Smooth muscle cell (in vitro differentiated cells): Measurements from ENCODE around the gene ATG5. TPM values are rescaled to one million over a fixed set of nuclear protein-coding genes. Genes with fewer than 3 reads are reported as not detected.

Experiments
- DNase-seq: peaks from one replicate; lab custom pipeline; 2025; ENCODE audit not compliant: unreplicated experiment; lab: John Stamatoyannopoulos, UW
- H2AFZ ChIP-seq: fragments of 200-600 bp; sonication (generic); 2 replicates; pipeline ENCODE4 v1.6.0; 2016; ENCODE audit warnings: antibody characterized with exemption, low read depth, mild to moderate bottlenecking
- H3F3A ChIP-seq: fragments of 200-600 bp; sonication (generic); 2 replicates; pipeline ENCODE4 v1.6.0; 2017; ENCODE audit warnings: antibody characterized with exemption, low read depth
- H3K27ac ChIP-seq: fragments of 200-600 bp; sonication (generic); 2 replicates; pipeline ENCODE4 v1.5.1; 2016; ENCODE audit warnings: low read depth, mild to moderate bottlenecking
- H3K27me3 ChIP-seq: fragments of 200-600 bp; sonication (generic); 2 replicates; pipeline ENCODE4 v1.6.1; 2016; ENCODE audit warnings: low read depth, mild to moderate bottlenecking
- H3K36me3 ChIP-seq: fragments of 200-600 bp; sonication (generic); 2 replicates; pipeline ENCODE4 v1.5.1; 2016; ENCODE audit warnings: low read depth
- H3K4me1 ChIP-seq: fragments of 200-600 bp; sonication (generic); 2 replicates; pipeline ENCODE4 v1.5.1; 2016; ENCODE audit warnings: low read depth
- H3K4me2 ChIP-seq: fragments of 200-600 bp; sonication (generic); 2 replicates; pipeline ENCODE4 v1.6.0; 2016; ENCODE audit warnings: mild to moderate bottlenecking
- H3K4me3 ChIP-seq: fragments of 200-600 bp; sonication (generic); 2 replicates; pipeline ENCODE4 v1.5.1; 2016; ENCODE audit warnings: mild to moderate bottlenecking
- H3K79me2 ChIP-seq: fragments of 200-600 bp; sonication (generic); 2 replicates; pipeline ENCODE4 v1.6.0; 2016; ENCODE audit warnings: low read depth, mild to moderate bottlenecking
- H3K9ac ChIP-seq: fragments of 200-600 bp; sonication (generic); 2 replicates; pipeline ENCODE4 v1.6.0; 2016; ENCODE audit warnings: low read depth
- H3K9me3 ChIP-seq: fragments of 200-600 bp; sonication (generic); replicated peaks from 2 replicates; pipeline ENCODE4 v1.5.1; 2016; ENCODE audit warnings: low read depth
- H4K20me1 ChIP-seq: fragments of 200-600 bp; sonication (generic); 2 replicates; pipeline ENCODE4 v1.6.0; 2016; ENCODE audit warnings: low read depth
- CTCF ChIP-seq: fragments of 200-600 bp; sonication (generic); IDR thresholded peaks from 2 replicates; pipeline ENCODE4 v1.5.1; 2017; ENCODE audit warnings: borderline replicate concordance, mild to moderate bottlenecking, antibody characterized with exemption; ENCODE audit not compliant: insufficient read depth, poor library complexity, severe bottlenecking
- WGBS: methylation state at CpG from one replicate; pipeline ENCODE4 v1.1.7; 2016; ENCODE audit warnings: low lambda C conversion rate; 5-methylcytosine and 5-hydroxymethylcytosine counted together
- polyA plus RNA-seq: library from polyadenylated mRNA; unstranded; fragments of >200 nt; fragmentation: Nextera tagmentation; extraction: Ambion mirVana; gene quantifications from 2 replicates; pipeline ENCODE4 v1.2.1, GENCODE V29; 2016
- total RNA-seq: library from RNA; depleted of rRNA; stranded (reverse); fragments of >200 nt; gene quantifications from 2 replicates; pipeline ENCODE4 v1.2.3, GENCODE V29; 2014

ATG5 gene
- total and polyA plus RNA-seq, 2 experiments from 2014 or later: 33.7 to 34.4 TPM

GRCh38 chr6:106163966-106164877, 161.3 kb downstream of the ATG5 start:
- Histone ChIP-seq H3K4me3 (no peak overlapping the region), H3K79me2 (no peaks in the 10 kb centered on the region), H3K36me3 (no peaks in the 10 kb centered on the region), H3K9ac (no peak overlapping the region), H3K4me1 (no peaks in the 10 kb centered on the region), H3K4me2 (peak overlapping the region; percentile 49), H4K20me1 (no peaks in the 10 kb centered on the region), H2AFZ (peak overlapping the region; percentile 53), H3K9me3 (no peaks in the 10 kb centered on the region), H3F3A (no peaks in the 10 kb centered on the region), H3K27me3 (no peaks in the 10 kb centered on the region), H3K27ac (peak overlapping the region; percentile 27)
- WGBS: 77% methylated on average over 17 of the region's 17 CpGs
- no peak for DNase-seq
- no peak for TF ChIP-seq CTCF

- Histone ChIP-seq H3F3A (no peaks in the 10 kb centered on the region), H3K9me3 (no peaks in the 10 kb centered on the region), H2AFZ (peak overlapping the region; percentile 53), H3K36me3 (no peaks in the 10 kb centered on the region), H3K27me3 (no peaks in the 10 kb centered on the region), H3K4me1 (no peaks in the 10 kb centered on the region), H4K20me1 (no peaks in the 10 kb centered on the region), H3K27ac (peak overlapping the region; percentile 27), H3K79me2 (no peaks in the 10 kb centered on the region), H3K4me3 (no peak overlapping the region), H3K9ac (no peak overlapping the region), H3K4me2 (peak overlapping the region; percentile 49)
- DNase-seq: no peak
- no peak for TF ChIP-seq CTCF
- 51% methylated on average over 7 of the region's 7 CpGs for WGBS
Measured at GRCh38 chr6:106163446-106163965, 162.1 kb downstream of the ATG5 start.

GRCh38 chr6:106162921-106163320, 162.6 kb downstream of the ATG5 start:
- Histone ChIP-seq H3K4me2 (no peak overlapping the region), H4K20me1 (no peaks in the 10 kb centered on the region), H3K9ac (no peak overlapping the region), H3K36me3 (no peaks in the 10 kb centered on the region), H3K79me2 (no peaks in the 10 kb centered on the region), H3K4me3 (no peak overlapping the region), H3K27ac (no peak overlapping the region), H2AFZ (no peak overlapping the region), H3K9me3 (no peaks in the 10 kb centered on the region), H3F3A (no peaks in the 10 kb centered on the region), H3K27me3 (no peaks in the 10 kb centered on the region), H3K4me1 (no peaks in the 10 kb centered on the region)
- DNase-seq: no peak
- TF ChIP-seq CTCF: no peak
- WGBS: 94% methylated on average over 4 of the region's 4 CpGs
